Peyer's patch (tissue), 4 donors: ENCODE results near the gene KRT37. TPM values are rescaled to one million over a fixed set of nuclear protein-coding genes. Genes with fewer than 3 reads are reported as not detected.
"Not testable (repeated sequence)": the region's sequence is repeated elsewhere in the genome, so short reads cannot be mapped to it uniquely, and the experiment has no call there.

Source experiments
- DNase-seq, 3 donors: peaks; one replicate each; pipeline ENCODE4 v3.0.0-alpha.2; 2017 to 2019
- H3K27ac ChIP-seq, 4 donors: fragments of 200-600 bp; sonication (generic); one replicate each; pipeline ENCODE4 v1.5.1; 2016 to 2019
- H3K27me3 ChIP-seq, 2 donors: fragments of 200-600 bp; sonication (generic); one replicate each; pipeline ENCODE4 v1.5.1; 2019
- H3K36me3 ChIP-seq, 3 donors: fragments of 200-600 bp; sonication (generic); one replicate each; pipeline ENCODE4 v1.5.1; 2016 to 2019
- H3K4me1 ChIP-seq, 4 donors: fragments of 200-600 bp; sonication (generic); one replicate each; pipeline ENCODE4 v1.5.1; 2016 to 2019
- H3K4me3 ChIP-seq, 4 donors: fragments of 200-600 bp; sonication (generic); 1 replicate in 3 of 4; 2 replicates in 1 of 4; pipeline ENCODE4 v1.5.1; 2016 to 2019; ENCODE audit warnings: mild to moderate bottlenecking in 1 of 4
- H3K9me3 ChIP-seq, 4 donors: fragments of 200-600 bp; sonication (generic); one replicate each; pipeline ENCODE4 v1.5.1; 2016 to 2019; ENCODE audit warnings: mild to moderate bottlenecking in 1 of 4
- POLR2A ChIP-seq, 2 donors: fragments of 450-650 bp; IDR thresholded peaks; one replicate each; pipeline ENCODE4 v1.5.1; 2017; ENCODE audit warnings: antibody characterized with exemption in 2 of 2, mild to moderate bottlenecking in 2 of 2, moderate library complexity in 2 of 2
- total RNA-seq, 4 donors: library from RNA; depleted of rRNA; stranded (reverse); fragments of >200 nt; gene quantifications; one replicate each; pipeline ENCODE4 v1.1.0, GENCODE V29; 2016
- TF ChIP-seq, protein P1 (sequence below), 6 experiments: fragments of 450-650 bp in 4 of 6; fragments of 200-600 bp in 2 of 6; sonication (generic) in 1 of 6; IDR thresholded peaks; one replicate each; pipeline ENCODE4 v1.5.1; 2017 to 2019; ENCODE audit warnings: antibody characterized with exemption in 6 of 6, mild to moderate bottlenecking in 3 of 6, moderate library complexity in 1 of 6

KRT37 gene
- total RNA-seq, 4 donors from 2014 or later, result not detected

DNA sequence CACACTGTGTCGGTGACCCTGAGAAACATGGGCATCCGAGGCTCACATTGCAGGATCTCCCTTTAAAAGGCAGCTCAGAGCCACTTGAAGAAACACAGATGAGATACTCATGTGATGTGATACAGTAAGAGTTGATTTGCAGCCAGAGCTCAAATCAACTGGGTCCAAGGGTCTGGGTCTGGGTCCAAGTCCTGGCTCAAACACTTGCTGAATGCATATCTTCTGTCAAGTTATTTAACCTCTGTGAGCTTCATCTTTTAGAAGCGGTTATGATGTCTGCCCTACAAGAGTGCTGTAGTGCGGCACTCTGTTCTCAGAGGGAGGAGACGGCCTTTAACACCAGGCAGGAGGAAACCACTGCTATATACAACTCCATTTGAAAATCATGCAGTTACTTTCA, 10.0 kb upstream of the KRT37 start:
- TF ChIP-seq POLR2A (IDR thresholded peaks at IDR 0.05), result no peak
- TF ChIP-seq, protein P1, sequence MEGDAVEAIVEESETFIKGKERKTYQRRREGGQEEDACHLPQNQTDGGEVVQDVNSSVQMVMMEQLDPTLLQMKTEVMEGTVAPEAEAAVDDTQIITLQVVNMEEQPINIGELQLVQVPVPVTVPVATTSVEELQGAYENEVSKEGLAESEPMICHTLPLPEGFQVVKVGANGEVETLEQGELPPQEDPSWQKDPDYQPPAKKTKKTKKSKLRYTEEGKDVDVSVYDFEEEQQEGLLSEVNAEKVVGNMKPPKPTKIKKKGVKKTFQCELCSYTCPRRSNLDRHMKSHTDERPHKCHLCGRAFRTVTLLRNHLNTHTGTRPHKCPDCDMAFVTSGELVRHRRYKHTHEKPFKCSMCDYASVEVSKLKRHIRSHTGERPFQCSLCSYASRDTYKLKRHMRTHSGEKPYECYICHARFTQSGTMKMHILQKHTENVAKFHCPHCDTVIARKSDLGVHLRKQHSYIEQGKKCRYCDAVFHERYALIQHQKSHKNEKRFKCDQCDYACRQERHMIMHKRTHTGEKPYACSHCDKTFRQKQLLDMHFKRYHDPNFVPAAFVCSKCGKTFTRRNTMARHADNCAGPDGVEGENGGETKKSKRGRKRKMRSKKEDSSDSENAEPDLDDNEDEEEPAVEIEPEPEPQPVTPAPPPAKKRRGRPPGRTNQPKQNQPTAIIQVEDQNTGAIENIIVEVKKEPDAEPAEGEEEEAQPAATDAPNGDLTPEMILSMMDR (IDR thresholded peaks at IDR 0.05), result no peak
- no peak overlapping the region for H3K4me3 ChIP-seq
- no peaks in the 10 kb centered on the region for H3K27me3 ChIP-seq
- H3K9me3 ChIP-seq, result no peaks in the 10 kb centered on the region
- H3K36me3 ChIP-seq, result no peaks in the 10 kb centered on the region
- no peaks in the 10 kb centered on the region for H3K4me1 ChIP-seq
- no peak overlapping the region for H3K27ac ChIP-seq
- DNase-seq, result no peak

DNA sequence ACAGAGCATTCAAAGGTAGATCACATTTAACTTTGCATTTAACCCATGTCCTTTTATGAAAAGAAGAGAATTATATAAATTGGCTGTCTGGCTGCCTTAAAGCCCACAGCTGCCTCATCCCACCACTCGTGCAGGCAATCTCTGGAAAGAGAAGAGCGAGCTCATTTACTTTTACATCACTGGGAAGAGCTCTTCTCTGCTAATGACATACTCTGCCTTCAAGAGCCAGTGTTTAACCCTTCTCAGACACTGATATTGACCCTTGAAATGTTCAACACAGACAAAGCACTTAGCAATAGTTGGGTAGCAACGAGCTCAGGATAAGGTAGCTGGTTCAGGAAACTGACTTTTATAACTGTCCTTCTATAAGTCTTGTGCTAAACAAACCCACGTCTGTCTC, 9.6 kb upstream of the KRT37 start:
- Histone ChIP-seq H3K27ac (no peak overlapping the region), H3K4me1 (no peaks in the 10 kb centered on the region), H3K27me3 (no peaks in the 10 kb centered on the region), H3K4me3 (no peak overlapping the region), H3K9me3 (no peaks in the 10 kb centered on the region), H3K36me3 (no peaks in the 10 kb centered on the region)
- DNase-seq, result no peak
- TF ChIP-seq, protein P1 (IDR thresholded peaks at IDR 0.05), result no peak
- TF ChIP-seq POLR2A (IDR thresholded peaks at IDR 0.05), result no peak

GRCh38 chr17:41433586-41433985, 9.2 kb upstream of the KRT37 start:
- Histone ChIP-seq H3K27ac (no peak overlapping the region), H3K36me3 (no peaks in the 10 kb centered on the region), H3K9me3 (no peaks in the 10 kb centered on the region), H3K27me3 (no peaks in the 10 kb centered on the region), H3K4me3 (no peak overlapping the region), H3K4me1 (no peaks in the 10 kb centered on the region)
- TF ChIP-seq, protein P1 (IDR thresholded peaks at IDR 0.05), result no peak
- TF ChIP-seq POLR2A (IDR thresholded peaks at IDR 0.05), result no peak
- DNase-seq, result no peak

- not testable (repeated sequence) for H3K4me1 ChIP-seq, DNase-seq, H3K4me3 ChIP-seq, H3K27me3 ChIP-seq, H3K9me3 ChIP-seq, H3K27ac ChIP-seq, H3K36me3 ChIP-seq
Observed at GRCh38 chr17:41430376-41430775, 6.0 kb upstream of the KRT37 start.

DNA sequence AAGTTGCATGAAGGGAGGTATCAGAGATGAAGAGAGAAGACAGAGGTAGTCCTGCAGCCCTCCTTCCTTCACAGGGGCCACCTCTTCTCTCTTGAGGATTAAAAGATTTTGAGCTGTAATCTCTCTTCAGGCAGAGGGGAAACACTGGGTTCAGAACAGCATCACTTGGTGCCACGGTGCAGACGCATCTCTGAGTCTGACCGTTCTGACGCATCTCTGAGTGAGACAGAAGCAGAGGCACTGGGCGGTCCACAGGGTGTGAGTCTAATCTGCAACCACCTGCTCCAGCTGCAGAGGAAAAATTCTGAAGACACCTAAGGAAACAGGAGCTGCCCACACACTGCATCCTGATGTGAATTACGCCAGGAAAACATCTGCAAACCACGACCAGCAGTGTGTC, 5.3 kb upstream of the KRT37 start:
- Histone ChIP-seq H3K9me3 (no peaks in the 10 kb centered on the region), H3K4me1 (no peaks in the 10 kb centered on the region), H3K27me3 (no peaks in the 10 kb centered on the region), H3K27ac (no peak overlapping the region), H3K36me3 (no peaks in the 10 kb centered on the region), H3K4me3 (no peak overlapping the region)
- TF ChIP-seq POLR2A (IDR thresholded peaks at IDR 0.05), result no peak
- TF ChIP-seq, protein P1 (IDR thresholded peaks at IDR 0.05), result no peak
- DNase-seq, result no peak

- no peak overlapping the region for H3K27ac ChIP-seq
- H3K4me3 ChIP-seq, result no peak overlapping the region
- DNase-seq, result no peak
- H3K9me3 ChIP-seq, result no peaks in the 10 kb centered on the region
- no peaks in the 10 kb centered on the region for H3K27me3 ChIP-seq
- TF ChIP-seq, protein P1 (IDR thresholded peaks at IDR 0.05), result no peak
- no peak for TF ChIP-seq POLR2A (IDR thresholded peaks at IDR 0.05)
- no peaks in the 10 kb centered on the region for H3K4me1 ChIP-seq
- H3K36me3 ChIP-seq, result no peaks in the 10 kb centered on the region
Observed at GRCh38 chr17:41428591-41429291, 4.4 kb upstream of the KRT37 start.

DNA sequence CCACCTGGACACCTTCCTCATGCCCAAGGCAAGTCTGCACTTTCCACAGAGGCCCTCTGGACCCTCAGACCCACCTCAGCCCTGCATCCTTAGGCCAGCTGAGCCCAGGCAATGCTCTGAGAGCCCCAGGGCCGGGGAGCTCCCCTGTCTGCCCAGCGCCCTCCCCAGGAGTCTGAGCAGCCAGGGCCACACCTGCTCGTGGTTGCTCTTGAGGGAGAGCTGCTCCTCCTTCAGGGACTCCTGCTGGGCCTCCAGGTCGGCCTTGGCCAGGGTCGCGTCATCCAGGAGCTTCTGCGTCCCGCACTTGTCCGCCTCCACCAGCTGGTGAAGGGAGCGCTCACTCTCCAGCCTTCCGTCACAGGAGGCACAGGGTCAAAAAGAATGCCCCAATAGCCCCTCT, 1.8 kb downstream of the KRT37 start:
- DNase-seq, H3K4me1 ChIP-seq, H3K36me3 ChIP-seq, H3K9me3 ChIP-seq, H3K27ac ChIP-seq, H3K4me3 ChIP-seq, H3K27me3 ChIP-seq: not testable (repeated sequence)
